ENCODE measurements around the gene SLIT1.

Gene SLIT1

GRCh38 chr10:97019213-97019844 lies 166.4 kb downstream of the SLIT1 start:
- no peak for DNase-seq

- DNase-seq = no peak
Measured at GRCh38 chr10:97018251-97019212, 167.2 kb downstream of the SLIT1 start.

GRCh38 chr10:97017474-97017903 lies 168.3 kb downstream of the SLIT1 start:
- DNase-seq = no peak

GRCh38 chr10:97016728-97017473 lies 168.9 kb downstream of the SLIT1 start:
- no peak for DNase-seq

- DNase-seq = no peak
Measured at GRCh38 chr10:97015240-97015639, 170.5 kb downstream of the SLIT1 start.

GRCh38 chr10:97013983-97014382 lies 171.8 kb downstream of the SLIT1 start:
- DNase-seq = no peak

GRCh38 chr10:97013568-97013967 lies 172.2 kb downstream of the SLIT1 start:
- DNase-seq = no peak

GRCh38 chr10:97012470-97012869 lies 173.3 kb downstream of the SLIT1 start:
- DNase-seq = no peak

- no peak for DNase-seq
Measured at GRCh38 chr10:97011397-97011796, 174.4 kb downstream of the SLIT1 start.

- no peak for DNase-seq
Measured at GRCh38 chr10:97010695-97011206, 175.0 kb downstream of the SLIT1 start.

- no peak for DNase-seq
Measured at GRCh38 chr10:97007417-97007816, 178.3 kb downstream of the SLIT1 start.

GRCh38 chr10:97006364-97006763 lies 179.4 kb downstream of the SLIT1 start:
- no peak for DNase-seq

GRCh38 chr10:97005349-97005748 lies 180.4 kb downstream of the SLIT1 start:
- no peak for DNase-seq

GRCh38 chr10:97004591-97004990 lies 181.2 kb downstream of the SLIT1 start:
- no peak for DNase-seq

- no peak for DNase-seq
Measured at GRCh38 chr10:97003804-97004201, 182.0 kb downstream of the SLIT1 start.

GRCh38 chr10:97003151-97003803 lies 182.5 kb downstream of the SLIT1 start:
- DNase-seq = no peak

- DNase-seq = no peak
Measured at GRCh38 chr10:97002670-97003069, 183.1 kb downstream of the SLIT1 start.

GRCh38 chr10:97001183-97001991 lies 184.4 kb downstream of the SLIT1 start:
- DNase-seq = no peak

GRCh38 chr10:97000487-97001182 lies 185.1 kb downstream of the SLIT1 start:
- no peak for DNase-seq

- DNase-seq = no peak
Measured at GRCh38 chr10:96999987-97000386, 185.8 kb downstream of the SLIT1 start.

- DNase-seq = no peak
Measured at GRCh38 chr10:96999337-96999736, 186.4 kb downstream of the SLIT1 start.

Data from C1 segment of cervical spinal cord (tissue), 14 donors.